Muscle of back (tissue), 10 donors: ENCODE results near the gene LAT. TPM values are rescaled to one million over a fixed set of nuclear protein-coding genes. Genes with fewer than 3 reads are reported as not detected.

Experiments
- polyA plus RNA-seq, 10 donors: library from polyadenylated mRNA; unstranded; fragments of 120-200 nt; gene quantifications; one replicate each; pipeline ENCODE4 v1.2.1, GENCODE V29; 2013; ENCODE audit not compliant: insufficient read length in 10 of 10

The LAT gene
- polyA plus RNA-seq, 10 donors: 1.1 to 10.8 (median 2.6) TPM

Other genes with a start within 250 kb of the LAT start
- gene NPIPB9, start 233.3 kb upstream of the LAT start, polyA plus RNA-seq: 1 to 10 TPM in 7 of 10 donors, under 1 TPM in 3; 0.15 to 4.2 (median 1.1) TPM
- 10 to 100 TPM; 59.2 to 99.8 (median 77.9) TPM for gene ATXN2L, start 162.1 kb upstream of the LAT start, polyA plus RNA-seq
- gene TUFM, start 138.7 kb upstream of the LAT start, polyA plus RNA-seq: 100 to 1,000 TPM; 118 to 161 (median 148) TPM
- 10 to 100 TPM; 30.5 to 53.1 (median 40.6) TPM for gene SH2B1, start 121.2 kb upstream of the LAT start, polyA plus RNA-seq
- gene ATP2A1, start 106.6 kb upstream of the LAT start, polyA plus RNA-seq: 100 to 1,000 TPM; 114 to 770 (median 490) TPM
- 10 to 100 TPM in 9 of 10 donors, 1 to 10 TPM in 1; 9.3 to 16.6 (median 12.5) TPM for gene RABEP2, start 59.8 kb upstream of the LAT start, polyA plus RNA-seq
- gene CD19, start 53.1 kb upstream of the LAT start, polyA plus RNA-seq: under 1 TPM in 9 of 10 donors, not detected in 1; 0.16 to 0.38 (median 0.30) TPM
- 10 to 100 TPM; 11.8 to 46.9 (median 20.3) TPM for gene NFATC2IP, start 34.1 kb upstream of the LAT start, polyA plus RNA-seq
- gene SPNS1, start 10.3 kb upstream of the LAT start, polyA plus RNA-seq: 10 to 100 TPM; 16.6 to 26.9 (median 22.8) TPM